Neuronal stem cell (in vitro differentiated cells): ENCODE data around the gene GLG1.
"Not testable (repeated sequence)": the region's sequence is repeated elsewhere in the genome, so short reads cannot be mapped to it uniquely, and the experiment has no call there.

Source experiments
- DNase-seq: peaks from one replicate; pipeline ENCODE4 v3.0.0-alpha.2; 2013; ENCODE audit warnings: low spot score
- H2AFZ ChIP-seq: one replicate; pipeline ENCODE4 v1.6.1; 2013; ENCODE audit warnings: mild to moderate bottlenecking, low read length, inconsistent platforms
- H2AK5ac ChIP-seq: 2 replicates; pipeline ENCODE4 v1.6.1; 2013; ENCODE audit warnings: low read depth, mild to moderate bottlenecking, inconsistent platforms, low read length, moderate library complexity, mixed read lengths
- H2BK120ac ChIP-seq: 2 replicates; pipeline ENCODE4 v1.6.1; 2013; ENCODE audit warnings: low read depth, mild to moderate bottlenecking, inconsistent platforms, low read length, moderate library complexity, mixed read lengths
- H2BK12ac ChIP-seq: one replicate; pipeline ENCODE4 v1.6.1; 2013; ENCODE audit warnings: low read length, inconsistent platforms
- H2BK15ac ChIP-seq: 2 replicates; pipeline ENCODE4 v1.6.1; 2013; ENCODE audit warnings: mild to moderate bottlenecking, low read length, inconsistent platforms, mixed read lengths
- H2BK5ac ChIP-seq: one replicate; pipeline ENCODE4 v1.6.1; 2013; ENCODE audit warnings: inconsistent platforms, mild to moderate bottlenecking, low read length, moderate library complexity
- H3K14ac ChIP-seq: one replicate; pipeline ENCODE4 v1.6.1; 2013; ENCODE audit warnings: low read length, inconsistent platforms
- H3K18ac ChIP-seq: 2 replicates; pipeline ENCODE4 v1.6.1; 2013; ENCODE audit warnings: low read length, inconsistent platforms
- H3K23ac ChIP-seq: 2 replicates; pipeline ENCODE4 v1.6.1; 2013; ENCODE audit warnings: low read depth, mild to moderate bottlenecking, mixed read lengths, low read length, inconsistent platforms; ENCODE audit not compliant: poor library complexity
- H3K27ac ChIP-seq: replicated peaks from 3 replicates; pipeline ENCODE4 v1.5.1; 2013; ENCODE audit warnings: low read length, inconsistent platforms
- H3K27me3 ChIP-seq, 3 experiments: 2 replicates each; pipeline ENCODE4 v1.6.1; 2013; ENCODE audit warnings: low read length in 3 of 3, mild to moderate bottlenecking in 2 of 3, inconsistent platforms in 1 of 3, low read depth in 1 of 3, mixed read lengths in 1 of 3, moderate library complexity in 1 of 3; ENCODE audit not compliant: control insufficient read depth in 3 of 3, insufficient read depth in 3 of 3
- H3K36me3 ChIP-seq, 2 donors: replicated peaks in 1 of 2; 2 replicates each; pipeline ENCODE4 v1.6.1; 2013; ENCODE audit warnings: low read length in 2 of 2; ENCODE audit not compliant: control insufficient read depth in 2 of 2, insufficient read depth in 2 of 2
- H3K4ac ChIP-seq: 2 replicates; pipeline ENCODE4 v1.6.1; 2013; ENCODE audit warnings: inconsistent platforms, mild to moderate bottlenecking, low read length, moderate library complexity
- H3K4me1 ChIP-seq, 2 donors: 1 replicate in 1 of 2; 2 replicates in 1 of 2; pipeline ENCODE4 v1.6.1; 2013; ENCODE audit warnings: low read length in 2 of 2, low read depth in 1 of 2; ENCODE audit not compliant: control insufficient read depth in 2 of 2, insufficient read depth in 1 of 2
- H3K4me2 ChIP-seq: one replicate; pipeline ENCODE4 v1.6.1; 2013; ENCODE audit warnings: mild to moderate bottlenecking, low read length, inconsistent platforms; ENCODE audit not compliant: insufficient read depth, poor library complexity, severe bottlenecking
- H3K4me3 ChIP-seq, 2 donors: 2 replicates each; pipeline ENCODE4 v1.5.1; 2013; ENCODE audit warnings: low read length in 2 of 2, mild to moderate bottlenecking in 2 of 2, inconsistent platforms in 1 of 2, moderate library complexity in 1 of 2
- H3K79me1 ChIP-seq: one replicate; pipeline ENCODE4 v1.6.1; 2013; ENCODE audit warnings: low read depth, mild to moderate bottlenecking, inconsistent platforms, low read length, moderate library complexity
- H3K9ac ChIP-seq: one replicate; pipeline ENCODE4 v1.6.1; 2013; ENCODE audit warnings: mild to moderate bottlenecking, low read depth, low read length, inconsistent platforms; ENCODE audit not compliant: poor library complexity
- H3K9me3 ChIP-seq, 2 donors: replicated peaks in 1 of 2; 2 replicates each; pipeline versions ENCODE3 to v1.6.1; 2013; ENCODE audit warnings: low read length in 2 of 2, mild to moderate bottlenecking in 2 of 2, inconsistent platforms in 1 of 2, low read depth in 1 of 2, mixed read lengths in 1 of 2, moderate library complexity in 1 of 2; ENCODE audit not compliant: control insufficient read depth in 2 of 2, insufficient read depth in 1 of 2
- H4K8ac ChIP-seq: one replicate; pipeline ENCODE4 v1.6.1; 2013; ENCODE audit warnings: low read depth, mild to moderate bottlenecking, inconsistent platforms, low read length, moderate library complexity
- H4K91ac ChIP-seq: one replicate; pipeline ENCODE4 v1.6.1; 2013; ENCODE audit warnings: low read length, low read depth, mild to moderate bottlenecking, inconsistent platforms; ENCODE audit not compliant: poor library complexity
- WGBS, 2 donors: extraction: QIAGEN DNeasy Blood & Tissue Kit; methylation state at CpG; one replicate each; pipeline ENCODE4 v1.1.7; 2013; ENCODE audit warnings: missing lambda C conversion rate in 2 of 2, mixed read lengths in 1 of 2; ENCODE audit not compliant: insufficient read length in 2 of 2, insufficient replicate concordance in 1 of 2; ENCODE audit errors: extremely low coverage in 2 of 2; 5-methylcytosine and 5-hydroxymethylcytosine counted together

Gene GLG1

GRCh38 chr16:74421482-74421785 is 185.5 kb downstream of the GLG1 start:
- not testable (repeated sequence) for H3K23ac ChIP-seq, H3K27me3 ChIP-seq, DNase-seq, H3K4me1 ChIP-seq, H3K4me2 ChIP-seq, H4K8ac ChIP-seq, H2BK120ac ChIP-seq, H3K79me1 ChIP-seq, H2AK5ac ChIP-seq, H3K4ac ChIP-seq, H2BK5ac ChIP-seq, H3K9me3 ChIP-seq, H4K91ac ChIP-seq, H3K14ac ChIP-seq, H3K36me3 ChIP-seq, H2BK12ac ChIP-seq, H2BK15ac ChIP-seq, H3K27ac ChIP-seq, H3K4me3 ChIP-seq, H3K18ac ChIP-seq, H3K9ac ChIP-seq
- peak overlapping the region; percentile 74 for H2AFZ ChIP-seq
- no CpG with 5 or more reads among the region's 16 CpGs for WGBS, 2 donors

- H3K79me1 ChIP-seq, H3K27ac ChIP-seq, H3K4ac ChIP-seq, H3K23ac ChIP-seq, H4K8ac ChIP-seq, H3K4me1 ChIP-seq, H3K4me2 ChIP-seq, H3K14ac ChIP-seq, H3K9me3 ChIP-seq, H3K4me3 ChIP-seq, H3K36me3 ChIP-seq, H2BK15ac ChIP-seq, H2AK5ac ChIP-seq, H2BK12ac ChIP-seq, H2BK5ac ChIP-seq, H3K9ac ChIP-seq, H4K91ac ChIP-seq, H2BK120ac ChIP-seq, H3K27me3 ChIP-seq: not testable (repeated sequence)
- WGBS, 2 donors: no CpG with 5 or more reads among the region's 27 CpGs
- H2AFZ ChIP-seq: peak within 1 kb of the TSS; percentile 74
- H3K18ac ChIP-seq: peak within 1 kb of the TSS; percentile 65
- DNase-seq: peak; percentile 61
Measured at GRCh38 chr16:74420612-74421481, 186.1 kb downstream of the GLG1 start, which contains the start of gene CLEC18B. TSS of gene CLEC18B (minus strand) at chr16:74421478. CDS start at chr16:74421270, 208 bp downstream.

GRCh38 chr16:74419811-74420210 is 187.1 kb downstream of the GLG1 start:
- not testable (repeated sequence) for H2BK5ac ChIP-seq, H3K27me3 ChIP-seq, H2BK12ac ChIP-seq, H3K36me3 ChIP-seq, H3K9ac ChIP-seq, H2BK120ac ChIP-seq, H3K4me3 ChIP-seq, H3K9me3 ChIP-seq, H4K91ac ChIP-seq, H4K8ac ChIP-seq, H2AFZ ChIP-seq, H3K4me2 ChIP-seq, H3K79me1 ChIP-seq, H3K23ac ChIP-seq, H3K18ac ChIP-seq, H3K27ac ChIP-seq, H2BK15ac ChIP-seq, DNase-seq, H3K4ac ChIP-seq, H3K4me1 ChIP-seq, H3K14ac ChIP-seq, H2AK5ac ChIP-seq
- no CpG with 5 or more reads among the region's 14 CpGs for WGBS, 2 donors

- H3K23ac ChIP-seq, DNase-seq, H3K27ac ChIP-seq, H3K14ac ChIP-seq, H2AFZ ChIP-seq, H2AK5ac ChIP-seq, H3K79me1 ChIP-seq, H3K36me3 ChIP-seq, H3K18ac ChIP-seq, H3K4me1 ChIP-seq, H4K8ac ChIP-seq, H3K9ac ChIP-seq, H2BK15ac ChIP-seq, H3K9me3 ChIP-seq, H4K91ac ChIP-seq, H3K4me2 ChIP-seq, H3K4me3 ChIP-seq, H2BK5ac ChIP-seq, H2BK12ac ChIP-seq, H3K27me3 ChIP-seq, H3K4ac ChIP-seq, H2BK120ac ChIP-seq: not testable (repeated sequence)
- WGBS, 2 donors: no CpG with 5 or more reads among the region's 15 CpGs
Measured at GRCh38 chr16:74417897-74418296, 189.0 kb downstream of the GLG1 start.
